Mesothelial cell of epicardium (in vitro differentiated cells): ENCODE results near the gene IQGAP3. TPM values are rescaled to one million over a fixed set of nuclear protein-coding genes. Genes with fewer than 3 reads are reported as not detected.
"Not testable (repeated sequence)": the region's sequence is repeated elsewhere in the genome, so short reads cannot be mapped to it uniquely, and the experiment has no call there.

Source experiments
- DNase-seq, 2 experiments: peaks; one replicate each; pipeline ENCODE4 v3.0.0; 2021; ENCODE audit warnings: low spot score in 2 of 2; ENCODE audit not compliant: unreplicated experiment in 2 of 2
- H3K27ac Mint-ChIP-seq: 2 replicates; pipeline ENCODE4 v1.8.0; 2021; ENCODE audit warnings: mixed read lengths
- H3K27me3 Mint-ChIP-seq: 2 replicates; pipeline ENCODE4 v1.8.0; 2021; ENCODE audit warnings: low read depth, mixed read lengths
- H3K36me3 Mint-ChIP-seq: 2 replicates; pipeline ENCODE4 v1.8.0; 2021; ENCODE audit warnings: mixed read lengths
- H3K4me1 Mint-ChIP-seq: 2 replicates; pipeline ENCODE4 v1.8.0; 2021; ENCODE audit warnings: mixed read lengths
- H3K4me3 Mint-ChIP-seq: 2 replicates; pipeline ENCODE4 v1.8.0; 2021; ENCODE audit warnings: mild to moderate bottlenecking, moderate library complexity, mixed read lengths
- H3K9me3 Mint-ChIP-seq: 2 replicates; pipeline ENCODE4 v1.8.0; 2021; ENCODE audit warnings: mixed read lengths
- total RNA-seq: library from RNA; stranded (reverse); gene quantifications from 3 replicates; pipeline ENCODE4 v1.2.1, GENCODE V29; 2021
- TF ChIP-seq, protein P1 (sequence below): fragments of 200-600 bp; sonication (generic); IDR thresholded peaks from one replicate; pipeline ENCODE4 v1.5.0; 2021; ENCODE audit warnings: antibody characterized with exemption; ENCODE audit not compliant: unreplicated experiment

The IQGAP3 gene
- total RNA-seq, 1 donor from 2014 or later = 17.6 TPM

GRCh38 chr1:156553860-156554485 is 18.4 kb downstream of the IQGAP3 start:
- Mint-ChIP-seq H3K9me3 (no peaks in the 10 kb centered on the region), H3K4me1 (no peaks in the 10 kb centered on the region), H3K4me3 (no peak overlapping the region), H3K27ac (no peak overlapping the region), H3K36me3 (peaks cover 7% of the 10 kb centered on the region), H3K27me3 (no peaks in the 10 kb centered on the region)
- DNase-seq = no peak
- TF ChIP-seq, protein P1, sequence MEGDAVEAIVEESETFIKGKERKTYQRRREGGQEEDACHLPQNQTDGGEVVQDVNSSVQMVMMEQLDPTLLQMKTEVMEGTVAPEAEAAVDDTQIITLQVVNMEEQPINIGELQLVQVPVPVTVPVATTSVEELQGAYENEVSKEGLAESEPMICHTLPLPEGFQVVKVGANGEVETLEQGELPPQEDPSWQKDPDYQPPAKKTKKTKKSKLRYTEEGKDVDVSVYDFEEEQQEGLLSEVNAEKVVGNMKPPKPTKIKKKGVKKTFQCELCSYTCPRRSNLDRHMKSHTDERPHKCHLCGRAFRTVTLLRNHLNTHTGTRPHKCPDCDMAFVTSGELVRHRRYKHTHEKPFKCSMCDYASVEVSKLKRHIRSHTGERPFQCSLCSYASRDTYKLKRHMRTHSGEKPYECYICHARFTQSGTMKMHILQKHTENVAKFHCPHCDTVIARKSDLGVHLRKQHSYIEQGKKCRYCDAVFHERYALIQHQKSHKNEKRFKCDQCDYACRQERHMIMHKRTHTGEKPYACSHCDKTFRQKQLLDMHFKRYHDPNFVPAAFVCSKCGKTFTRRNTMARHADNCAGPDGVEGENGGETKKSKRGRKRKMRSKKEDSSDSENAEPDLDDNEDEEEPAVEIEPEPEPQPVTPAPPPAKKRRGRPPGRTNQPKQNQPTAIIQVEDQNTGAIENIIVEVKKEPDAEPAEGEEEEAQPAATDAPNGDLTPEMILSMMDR = no peak

GRCh38 chr1:156552937-156553336 is 19.4 kb downstream of the IQGAP3 start:
- H3K4me1 Mint-ChIP-seq, H3K9me3 Mint-ChIP-seq, H3K27me3 Mint-ChIP-seq, DNase-seq, H3K27ac Mint-ChIP-seq, H3K4me3 Mint-ChIP-seq, H3K36me3 Mint-ChIP-seq: not testable (repeated sequence)

GRCh38 chr1:156552518-156552917 is 19.8 kb downstream of the IQGAP3 start:
- Mint-ChIP-seq H3K4me3 (no peak overlapping the region), H3K4me1 (no peaks in the 10 kb centered on the region), H3K9me3 (no peaks in the 10 kb centered on the region), H3K27me3 (no peaks in the 10 kb centered on the region), H3K27ac (no peak overlapping the region), H3K36me3 (peaks cover 7% of the 10 kb centered on the region)
- TF ChIP-seq, protein P1 = no peak
- no peak for DNase-seq

DNA sequence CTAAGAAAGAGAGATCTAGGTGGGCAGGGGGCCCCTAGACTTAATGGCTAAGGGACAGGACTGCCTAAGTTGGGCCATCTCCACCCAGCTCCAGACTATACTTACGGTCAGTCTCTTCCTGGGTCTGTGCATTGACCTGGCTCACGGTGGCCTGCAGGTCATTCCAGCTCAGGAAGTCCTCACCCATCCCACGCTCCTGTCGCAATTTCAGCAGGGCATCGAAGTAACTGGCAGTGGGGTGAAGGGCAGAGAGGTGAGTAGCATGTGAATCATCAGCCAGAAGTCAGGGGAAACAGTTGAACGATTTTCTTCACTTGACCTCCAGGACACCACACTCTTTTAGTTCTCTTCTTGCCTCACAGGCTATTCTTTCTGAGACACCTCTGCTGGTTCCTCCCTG is 20.5 kb downstream of the IQGAP3 start:
- DNase-seq = no peak
- Mint-ChIP-seq H3K4me3 (no peak overlapping the region), H3K27ac (no peak overlapping the region), H3K9me3 (no peaks in the 10 kb centered on the region), H3K27me3 (no peaks in the 10 kb centered on the region), H3K4me1 (no peaks in the 10 kb centered on the region), H3K36me3 (peaks cover 7% of the 10 kb centered on the region)
- TF ChIP-seq, protein P1 = no peak

GRCh38 chr1:156551066-156551643 is 21.2 kb downstream of the IQGAP3 start:
- no peak overlapping the region for H3K27ac Mint-ChIP-seq

DNA sequence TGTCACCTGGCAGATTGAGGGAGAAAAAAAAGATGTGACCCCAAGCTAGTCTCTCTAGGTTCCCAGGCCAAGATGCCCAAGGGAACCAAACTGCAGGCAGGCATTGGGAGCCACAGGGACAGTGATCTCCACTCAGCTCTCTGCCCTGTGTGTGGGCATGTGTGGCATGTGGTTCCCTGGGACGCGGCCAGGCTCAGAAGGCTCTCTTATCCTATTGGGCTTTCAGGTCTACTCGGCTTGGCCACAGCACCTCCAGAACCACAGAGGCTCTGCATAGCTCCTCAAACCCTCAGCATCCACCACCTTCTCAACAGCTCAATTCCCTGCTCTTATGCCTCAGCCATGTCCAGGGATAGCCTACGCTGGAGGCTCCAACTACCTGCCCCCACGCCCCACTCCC is 22.0 kb downstream of the IQGAP3 start:
- no peaks in the 10 kb centered on the region for H3K4me1 Mint-ChIP-seq
- H3K36me3 Mint-ChIP-seq = peaks cover 5% of the 10 kb centered on the region
- no peak overlapping the region for H3K27ac Mint-ChIP-seq
- TF ChIP-seq, protein P1 = no peak
- DNase-seq = no peak
- H3K9me3 Mint-ChIP-seq = no peaks in the 10 kb centered on the region
- no peak overlapping the region for H3K4me3 Mint-ChIP-seq
- H3K27me3 Mint-ChIP-seq = no peaks in the 10 kb centered on the region

More at GRCh38 chr1:156551066-156551643, 21.2 kb downstream of the IQGAP3 start:
- Mint-ChIP-seq H3K4me1 (no peaks in the 10 kb centered on the region), H3K9me3 (no peaks in the 10 kb centered on the region), H3K4me3 (no peak overlapping the region), H3K27me3 (no peaks in the 10 kb centered on the region), H3K36me3 (peaks cover 7% of the 10 kb centered on the region)
- DNase-seq = no peak
- TF ChIP-seq, protein P1 = no peak
